Measurements from ENCODE around the gene WASF2. TPM values are rescaled to one million over a fixed set of nuclear protein-coding genes. Genes with fewer than 3 reads are reported as not detected.

Gene WASF2
- total RNA-seq, 2 donors from 2014 or later, result 42.0 to 63.6 TPM

GRCh38 chr1:27528818-27529703, 39.1 kb upstream of the WASF2 start:
- TF ChIP-seq POLR2AphosphoS5 (IDR thresholded peaks at IDR 0.05) (peak; percentile 43), POLR2A (IDR thresholded peaks at IDR 0.05) (peak; percentile 4), CTCF (IDR thresholded peaks at IDR 0.05) (no peak)
- Histone ChIP-seq H3K27me3 (replicated peaks; ENCODE audit: insufficient read depth) (no peaks in the 10 kb centered on the region), H3K27ac (peak overlapping the region; percentile 87 to 95), H3K36me3 (no peaks in the 10 kb centered on the region), H3K4me3 (peak overlapping the region; percentile 29 to 38), H3K9me3 (no peaks in the 10 kb centered on the region), H3K4me1 (replicated peaks) (peaks cover 29% of the 10 kb centered on the region)
- intact Hi-C loops (cut with DNase I), result loop anchor here (5.0 kb wide), 2 partner anchors 37 to 38 kb away; partner anchors contain the start of gene WASF2
- 18% methylated on average over 17 of the region's 17 CpGs for WGBS
- peak; percentile 67 for DNase-seq (ENCODE audit: low spot score)

- Histone ChIP-seq H3K4me3 (peak overlapping the region; percentile 29 to 38), H3K27me3 (replicated peaks; ENCODE audit: insufficient read depth) (no peaks in the 10 kb centered on the region), H3K4me1 (replicated peaks) (peaks cover 37% of the 10 kb centered on the region), H3K9me3 (no peaks in the 10 kb centered on the region), H3K27ac (peak overlapping the region; percentile 87 to 95), H3K36me3 (no peaks in the 10 kb centered on the region)
- DNase-seq (ENCODE audit: low spot score), result peak; percentile 58
- TF ChIP-seq POLR2A (IDR thresholded peaks at IDR 0.05) (peak; percentile 62), CTCF (IDR thresholded peaks at IDR 0.05) (peak in 2 of 4 experiments; percentile 33 to 43), POLR2AphosphoS5 (IDR thresholded peaks at IDR 0.05) (no peak)
- intact Hi-C loops (cut with DNase I), result loop anchor here (5.0 kb wide), 2 partner anchors 36 to 39 kb away; partner anchors contain the start of gene WASF2
- 4% methylated on average over 66 of the region's 71 CpGs for WGBS
These were observed 38.2 kb upstream of the WASF2 start for GRCh38 chr1:27527890-27528817.

GRCh38 chr1:27527223-27527889, 37.4 kb upstream of the WASF2 start:
- no peaks in the 10 kb centered on the region for H3K9me3 ChIP-seq
- H3K27me3 ChIP-seq (replicated peaks; ENCODE audit: insufficient read depth), result no peaks in the 10 kb centered on the region
- peaks cover 42% of the 10 kb centered on the region for H3K4me1 ChIP-seq (replicated peaks)
- WGBS, result 7% methylated on average over 25 of the region's 27 CpGs
- H3K36me3 ChIP-seq, result no peaks in the 10 kb centered on the region
- intact Hi-C loops (cut with DNase I), result loop anchor here (5.0 kb wide), 2 partner anchors 35 to 40 kb away; partner anchors contain the start of gene WASF2
- peak overlapping the region; percentile 29 to 38 for H3K4me3 ChIP-seq
- DNase-seq (ENCODE audit: low spot score), result peak; percentile 76
- H3K27ac ChIP-seq, result peak overlapping the region; percentile 87 to 95
- TF ChIP-seq CTCF (IDR thresholded peaks at IDR 0.05) (no peak), POLR2AphosphoS5 (IDR thresholded peaks at IDR 0.05) (peak; percentile 53)

- peak overlapping the region in 1 of 2 donors; percentile 38 for H3K4me3 ChIP-seq
- 34% methylated on average over 10 of the region's 10 CpGs for WGBS
These were observed 36.7 kb upstream of the WASF2 start for GRCh38 chr1:27526569-27527222.

More at GRCh38 chr1:27526569-27527222, 36.7 kb upstream of the WASF2 start:
- intact Hi-C loops (cut with DNase I), result loop anchor here (5.0 kb wide), 2 partner anchors 34 to 41 kb away; partner anchors contain the start of gene WASF2
- no peaks in the 10 kb centered on the region for H3K27me3 ChIP-seq (replicated peaks; ENCODE audit: insufficient read depth)
- no peaks in the 10 kb centered on the region for H3K9me3 ChIP-seq
- peak overlapping the region; percentile 87 to 95 for H3K27ac ChIP-seq
- TF ChIP-seq CTCF (IDR thresholded peaks at IDR 0.05), result no peak
- no peak for TF ChIP-seq POLR2AphosphoS5 (IDR thresholded peaks at IDR 0.05)
- no peak for DNase-seq (ENCODE audit: low spot score)
- H3K4me1 ChIP-seq (replicated peaks), result peaks cover 48% of the 10 kb centered on the region
- H3K36me3 ChIP-seq, result no peaks in the 10 kb centered on the region
